Inflammatory macrophage (primary cell): ENCODE results near the gene ZNF800.
"Not testable (repeated sequence)": the region's sequence is repeated elsewhere in the genome, so short reads cannot be mapped to it uniquely, and the experiment has no call there.

Experiments used
- DNase-seq, 2 donors: peaks; one replicate each; pipeline ENCODE4 v3.0.0-alpha.2; 2020 to 2022
- total RNA-seq, 18 experiments: gene quantifications; one replicate each; lab custom pipeline; 2026; ENCODE audit warnings: mixed read lengths in 6 of 18, inconsistent platforms in 2 of 18; lab: John Stamatoyannopoulos, UW

The ZNF800 gene
- 33.3 to 95.7 (median 58.2) reads per million in 18 experiments for total RNA-seq

GRCh38 chr7:127392566-127393367 is at the start of gene ZNF800:
ZNF800 (minus strand) TSS chr7:127392708; CDS start chr7:127391557, 1,151 bp downstream.
- peak; percentile 92 to 97 for DNase-seq

- DNase-seq, result no peak
These were observed 47.7 kb upstream of the ZNF800 start for GRCh38 chr7:127440206-127440605.

- DNase-seq, result no peak
These were observed 46.3 kb upstream of the ZNF800 start for GRCh38 chr7:127438836-127439235.

GRCh38 chr7:127437837-127438236 is 45.3 kb upstream of the ZNF800 start:
- no peak for DNase-seq

GRCh38 chr7:127437241-127437640 is 44.7 kb upstream of the ZNF800 start:
- no peak for DNase-seq

GRCh38 chr7:127429281-127429680 is 36.8 kb upstream of the ZNF800 start:
- DNase-seq, result not testable (repeated sequence)

GRCh38 chr7:127419196-127419595 is 26.7 kb upstream of the ZNF800 start:
- no peak for DNase-seq

- DNase-seq, result no peak
These were observed 26.0 kb upstream of the ZNF800 start for GRCh38 chr7:127418459-127418858.

GRCh38 chr7:127417346-127417745 is 24.8 kb upstream of the ZNF800 start:
- DNase-seq, result no peak

- no peak for DNase-seq
These were observed 22.7 kb upstream of the ZNF800 start for GRCh38 chr7:127415060-127415742.

- peak in 1 of 2 donors; percentile 19 for DNase-seq
These were observed 21.5 kb upstream of the ZNF800 start for GRCh38 chr7:127413962-127414361.

- DNase-seq, result peak in 1 of 2 donors; percentile 38
These were observed 20.8 kb upstream of the ZNF800 start for GRCh38 chr7:127413326-127413725.

- no peak for DNase-seq
These were observed 18.7 kb upstream of the ZNF800 start for GRCh38 chr7:127411176-127411575.

GRCh38 chr7:127409629-127410028 is 17.1 kb upstream of the ZNF800 start:
- DNase-seq, result no peak

GRCh38 chr7:127404286-127405072 is 12.0 kb upstream of the ZNF800 start:
- no peak for DNase-seq

- DNase-seq, result peak; percentile 86 to 98
These were observed 3.7 kb upstream of the ZNF800 start for GRCh38 chr7:127396184-127396583.

GRCh38 chr7:127395104-127395503 is 2.6 kb upstream of the ZNF800 start:
- DNase-seq, result peak in 1 of 2 donors; percentile 33

- peak; percentile 24 to 42 for DNase-seq
These were observed 1.0 kb upstream of the ZNF800 start for GRCh38 chr7:127393368-127394058.

GRCh38 chr7:127392182-127392565 is 334 bp downstream of the ZNF800 start:
- DNase-seq, result peak; percentile 72 to 81

GRCh38 chr7:127391591-127392181 is 822 bp downstream of the ZNF800 start:
- DNase-seq, result peak; percentile 14 to 53

GRCh38 chr7:127390817-127391590 is 1.5 kb downstream of the ZNF800 start:
- no peak for DNase-seq
